Measurements from ENCODE around the gene STAM2. TPM values are rescaled to one million over a fixed set of nuclear protein-coding genes. Genes with fewer than 3 reads are reported as not detected.
A peak's percentile ranks its signal among the peaks of the same experiment; 100 is the strongest.
"Not testable (repeated sequence)": the region's sequence is repeated elsewhere in the genome, so short reads cannot be mapped to it uniquely, and the experiment has no call there.

STAM2 gene
- total RNA-seq, 2 donors from 2014 or later, result 41.1 to 54.6 TPM

- H3K9me3 ChIP-seq, result no peaks in the 10 kb centered on the region
- H3K27me3 ChIP-seq (replicated peaks; ENCODE audit: insufficient read depth), result no peaks in the 10 kb centered on the region
- DNase-seq (ENCODE audit: low spot score), result no peak
- H3K4me3 ChIP-seq, result no peak overlapping the region
- ATAC-seq (ENCODE audit: insufficient number of reproducible peaks, low FRiP score, low read depth), result no peak
- H3K4me1 ChIP-seq (ENCODE audit: control insufficient read depth in 1 of 2, low read depth in 2 of 2), result peaks cover 5 to 12% of the 10 kb centered on the region in 2 donors
- no peak overlapping the region for H3K27ac ChIP-seq
- no peak for TF ChIP-seq CTCF (IDR thresholded peaks at IDR 0.05)
- H3K36me3 ChIP-seq, result no peaks in the 10 kb centered on the region
Observed at GRCh38 chr2:152201466-152201830, 25.9 kb upstream of the STAM2 start.

- Histone ChIP-seq H3K27me3 (replicated peaks; ENCODE audit: insufficient read depth) (no peaks in the 10 kb centered on the region), H3K9me3 (no peaks in the 10 kb centered on the region), H3K4me3 (peak overlapping the region; percentile 19), H3K36me3 (no peaks in the 10 kb centered on the region), H3K27ac (no peak overlapping the region), H3K4me1 (ENCODE audit: control insufficient read depth in 1 of 2, low read depth in 2 of 2) (peaks cover 5 to 12% of the 10 kb centered on the region in 2 donors)
- no peak for TF ChIP-seq CTCF (IDR thresholded peaks at IDR 0.05)
- ATAC-seq (ENCODE audit: insufficient number of reproducible peaks, low FRiP score, low read depth) (peak; percentile 89), DNase-seq (ENCODE audit: low spot score) (peak; percentile 87)
Observed at GRCh38 chr2:152200565-152201465, 25.3 kb upstream of the STAM2 start.

- ATAC-seq (ENCODE audit: insufficient number of reproducible peaks, low FRiP score, low read depth), result no peak
- no peak for TF ChIP-seq CTCF (IDR thresholded peaks at IDR 0.05)
- H3K36me3 ChIP-seq, result no peaks in the 10 kb centered on the region
Observed at GRCh38 chr2:152200101-152200500, 24.5 kb upstream of the STAM2 start.

GRCh38 chr2:152198499-152198898, 22.9 kb upstream of the STAM2 start:
- no peak overlapping the region for H3K27ac ChIP-seq
- H3K36me3 ChIP-seq, result no peaks in the 10 kb centered on the region
- TF ChIP-seq CTCF (IDR thresholded peaks at IDR 0.05), result no peak
- H3K27me3 ChIP-seq (replicated peaks; ENCODE audit: insufficient read depth), result no peaks in the 10 kb centered on the region
- no peak for DNase-seq (ENCODE audit: low spot score)
- H3K4me1 ChIP-seq (ENCODE audit: control insufficient read depth in 1 of 2, low read depth in 2 of 2), result peaks cover 5 to 12% of the 10 kb centered on the region in 2 donors
- H3K9me3 ChIP-seq, result no peaks in the 10 kb centered on the region
- no peak for ATAC-seq (ENCODE audit: insufficient number of reproducible peaks, low FRiP score, low read depth)
- H3K4me3 ChIP-seq, result no peak overlapping the region

More at GRCh38 chr2:152200101-152200500, 24.5 kb upstream of the STAM2 start:
- peaks cover 5 to 12% of the 10 kb centered on the region in 2 donors for H3K4me1 ChIP-seq (ENCODE audit: control insufficient read depth in 1 of 2, low read depth in 2 of 2)
- no peak for DNase-seq (ENCODE audit: low spot score)
- no peaks in the 10 kb centered on the region for H3K27me3 ChIP-seq (replicated peaks; ENCODE audit: insufficient read depth)
- H3K4me3 ChIP-seq, result no peak overlapping the region
- no peaks in the 10 kb centered on the region for H3K9me3 ChIP-seq
- no peak overlapping the region for H3K27ac ChIP-seq

- H3K9me3 ChIP-seq; H3K36me3 ChIP-seq; H3K27me3 ChIP-seq (replicated peaks; ENCODE audit: insufficient read depth); ATAC-seq (ENCODE audit: insufficient number of reproducible peaks, low FRiP score, low read depth); DNase-seq (ENCODE audit: low spot score); H3K27ac ChIP-seq; H3K4me3 ChIP-seq: not testable (repeated sequence)
- H3K4me1 ChIP-seq (ENCODE audit: control insufficient read depth in 1 of 2, low read depth in 2 of 2), result peaks cover 5 to 12% of the 10 kb centered on the region in 2 donors
Observed at GRCh38 chr2:152197508-152198284, 22.1 kb upstream of the STAM2 start.
